Astrocyte (in vitro differentiated cells and primary cell): ENCODE data around the gene DNMT1. TPM values are rescaled to one million over a fixed set of nuclear protein-coding genes. Genes with fewer than 3 reads are reported as not detected.

Experiments
- DNase-seq: peaks from one replicate; pipeline ENCODE4 v3.0.0-alpha.2; 2010; ENCODE audit warnings: low read depth
- FAIRE-seq: peaks from 2 replicates; lab custom pipeline; 2011; peaks lifted over from hg19 to GRCh38; lab: Jason Lieb, UNC
- H2AFZ ChIP-seq: 2 replicates; pipeline ENCODE4 v1.6.0; 2012; ENCODE audit warnings: low read depth, low read length, inconsistent platforms
- H3K27ac ChIP-seq: 2 replicates; pipeline ENCODE4 v1.5.1; 2011; ENCODE audit warnings: low read depth, low read length, inconsistent platforms
- H3K27me3 ChIP-seq: 2 replicates; pipeline ENCODE4 v1.6.0; 2011; ENCODE audit warnings: low read length, inconsistent platforms; ENCODE audit not compliant: insufficient read depth
- H3K36me3 ChIP-seq: 2 replicates; pipeline ENCODE4 v1.5.1; 2011; ENCODE audit warnings: low read length, inconsistent platforms; ENCODE audit not compliant: insufficient read depth
- H3K4me1 ChIP-seq: 2 replicates; pipeline ENCODE4 v1.5.1; 2011; ENCODE audit warnings: low read length, inconsistent platforms; ENCODE audit not compliant: insufficient read depth
- H3K4me2 ChIP-seq: 2 replicates; pipeline ENCODE4 v1.6.0; 2012; ENCODE audit warnings: low read length, inconsistent platforms
- H3K4me3 ChIP-seq: 2 replicates; pipeline ENCODE4 v1.5.1; 2011; ENCODE audit warnings: low read depth, mild to moderate bottlenecking, low read length, inconsistent platforms; ENCODE audit not compliant: insufficient read depth
- H3K79me2 ChIP-seq: 2 replicates; pipeline ENCODE4 v1.6.0; 2012; ENCODE audit warnings: mild to moderate bottlenecking, low read length, inconsistent platforms; ENCODE audit not compliant: insufficient read depth
- H3K9ac ChIP-seq: 2 replicates; pipeline ENCODE4 v1.6.0; 2012; ENCODE audit warnings: mild to moderate bottlenecking, low read length, inconsistent platforms
- H3K9me3 ChIP-seq: 2 replicates; pipeline ENCODE4 v1.5.1; 2012; ENCODE audit warnings: low read depth, mild to moderate bottlenecking, low read length, inconsistent platforms; ENCODE audit not compliant: insufficient read depth
- H4K20me1 ChIP-seq: 2 replicates; pipeline ENCODE4 v1.6.0; 2012; ENCODE audit warnings: low read length, inconsistent platforms; ENCODE audit not compliant: insufficient read depth
- H3K27ac Mint-ChIP-seq: one replicate; pipeline ENCODE4 v1.8.0; 2021; ENCODE audit warnings: mild to moderate bottlenecking, mixed read lengths; ENCODE audit not compliant: unreplicated experiment
- H3K27me3 Mint-ChIP-seq: one replicate; pipeline ENCODE4 v1.8.0; 2021; ENCODE audit warnings: low read depth, mixed read lengths; ENCODE audit not compliant: unreplicated experiment
- H3K36me3 Mint-ChIP-seq: one replicate; pipeline ENCODE4 v1.8.0; 2021; ENCODE audit warnings: low read depth, mixed read lengths; ENCODE audit not compliant: unreplicated experiment
- H3K4me1 Mint-ChIP-seq: one replicate; pipeline ENCODE4 v1.8.0; 2021; ENCODE audit warnings: low read depth, mixed read lengths; ENCODE audit not compliant: unreplicated experiment
- H3K4me3 Mint-ChIP-seq: one replicate; pipeline ENCODE4 v1.8.0; 2021; ENCODE audit warnings: mild to moderate bottlenecking, moderate library complexity, mixed read lengths; ENCODE audit not compliant: unreplicated experiment
- H3K9me3 Mint-ChIP-seq: one replicate; pipeline ENCODE4 v1.8.0; 2021; ENCODE audit warnings: mild to moderate bottlenecking, mixed read lengths; ENCODE audit not compliant: unreplicated experiment
- EZH2 ChIP-seq: IDR thresholded peaks from 2 replicates; pipeline ENCODE4 v1.6.1; 2012; ENCODE audit warnings: mild to moderate bottlenecking, low read length, inconsistent platforms; ENCODE audit not compliant: insufficient read depth
- total RNA-seq: library from RNA; stranded (reverse); gene quantifications from 2 replicates; pipeline ENCODE4 v1.2.1, GENCODE V29; 2021
- TF ChIP-seq, protein P1 (sequence below): IDR thresholded peaks from 2 replicates; pipeline ENCODE4 v1.5.1; 2011; ENCODE audit warnings: low read depth, mild to moderate bottlenecking, inconsistent platforms, low read length, moderate library complexity; ENCODE audit not compliant: insufficient read depth

The DNMT1 gene
- total RNA-seq, 1 donor from 2014 or later, result 50.6 TPM

GRCh38 chr19:10132905-10133304 lies 61.8 kb downstream of the DNMT1 start:
- Mint-ChIP-seq H3K36me3 (peaks cover 9% of the 10 kb centered on the region), H3K4me1 (peaks cover 2% of the 10 kb centered on the region), H3K27me3 (no peaks in the 10 kb centered on the region), H3K9me3 (no peaks in the 10 kb centered on the region), H3K27ac (no peak overlapping the region), H3K4me3 (no peak overlapping the region)
- Histone ChIP-seq H3K27me3 (no peaks in the 10 kb centered on the region), H4K20me1 (no peaks in the 10 kb centered on the region), H3K4me2 (no peak overlapping the region), H3K79me2 (no peaks in the 10 kb centered on the region), H3K36me3 (peaks cover 23% of the 10 kb centered on the region), H3K4me3 (no peak overlapping the region), H3K9ac (no peak overlapping the region), H2AFZ (no peak overlapping the region), H3K27ac (no peak overlapping the region), H3K4me1 (peaks cover 2% of the 10 kb centered on the region), H3K9me3 (no peaks in the 10 kb centered on the region)
- DNase-seq (no peak), FAIRE-seq (no peak)
- TF ChIP-seq, protein P1, sequence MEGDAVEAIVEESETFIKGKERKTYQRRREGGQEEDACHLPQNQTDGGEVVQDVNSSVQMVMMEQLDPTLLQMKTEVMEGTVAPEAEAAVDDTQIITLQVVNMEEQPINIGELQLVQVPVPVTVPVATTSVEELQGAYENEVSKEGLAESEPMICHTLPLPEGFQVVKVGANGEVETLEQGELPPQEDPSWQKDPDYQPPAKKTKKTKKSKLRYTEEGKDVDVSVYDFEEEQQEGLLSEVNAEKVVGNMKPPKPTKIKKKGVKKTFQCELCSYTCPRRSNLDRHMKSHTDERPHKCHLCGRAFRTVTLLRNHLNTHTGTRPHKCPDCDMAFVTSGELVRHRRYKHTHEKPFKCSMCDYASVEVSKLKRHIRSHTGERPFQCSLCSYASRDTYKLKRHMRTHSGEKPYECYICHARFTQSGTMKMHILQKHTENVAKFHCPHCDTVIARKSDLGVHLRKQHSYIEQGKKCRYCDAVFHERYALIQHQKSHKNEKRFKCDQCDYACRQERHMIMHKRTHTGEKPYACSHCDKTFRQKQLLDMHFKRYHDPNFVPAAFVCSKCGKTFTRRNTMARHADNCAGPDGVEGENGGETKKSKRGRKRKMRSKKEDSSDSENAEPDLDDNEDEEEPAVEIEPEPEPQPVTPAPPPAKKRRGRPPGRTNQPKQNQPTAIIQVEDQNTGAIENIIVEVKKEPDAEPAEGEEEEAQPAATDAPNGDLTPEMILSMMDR, result no peak
- TF ChIP-seq EZH2, result no peak

GRCh38 chr19:10126213-10126639 lies 68.5 kb downstream of the DNMT1 start:
- H3K36me3 Mint-ChIP-seq, result peaks cover 3% of the 10 kb centered on the region
- no peak overlapping the region for H3K27ac Mint-ChIP-seq
- Histone ChIP-seq H3K27me3 (no peaks in the 10 kb centered on the region), H3K27ac (no peak overlapping the region), H3K4me3 (no peak overlapping the region), H3K9me3 (no peaks in the 10 kb centered on the region), H3K4me1 (no peaks in the 10 kb centered on the region), H3K4me2 (no peak overlapping the region), H2AFZ (no peak overlapping the region), H3K9ac (no peak overlapping the region), H4K20me1 (no peaks in the 10 kb centered on the region), H3K36me3 (peaks cover 11% of the 10 kb centered on the region), H3K79me2 (no peaks in the 10 kb centered on the region)
- H3K27me3 Mint-ChIP-seq, result no peaks in the 10 kb centered on the region
- TF ChIP-seq EZH2, result no peak
- TF ChIP-seq, protein P1, result no peak
- no peak for FAIRE-seq
- no peaks in the 10 kb centered on the region for H3K4me1 Mint-ChIP-seq
- no peaks in the 10 kb centered on the region for H3K9me3 Mint-ChIP-seq
- H3K4me3 Mint-ChIP-seq, result no peak overlapping the region
- no peak for DNase-seq

GRCh38 chr19:10124429-10124828 lies 70.3 kb downstream of the DNMT1 start:
- no peaks in the 10 kb centered on the region for H3K9me3 ChIP-seq
- no peak overlapping the region for H3K27ac ChIP-seq
- H3K36me3 Mint-ChIP-seq, result peaks cover 3% of the 10 kb centered on the region
- H3K4me3 Mint-ChIP-seq, result no peak overlapping the region
- FAIRE-seq, result no peak
- H3K27me3 ChIP-seq, result no peaks in the 10 kb centered on the region
- H3K27me3 Mint-ChIP-seq, result no peaks in the 10 kb centered on the region
- no peak overlapping the region for H3K4me2 ChIP-seq
- peaks cover 6% of the 10 kb centered on the region for H3K4me1 ChIP-seq
- H3K4me1 Mint-ChIP-seq, result no peaks in the 10 kb centered on the region
- H3K9me3 Mint-ChIP-seq, result no peaks in the 10 kb centered on the region
- no peak overlapping the region for H2AFZ ChIP-seq
- peaks cover 3% of the 10 kb centered on the region for H3K79me2 ChIP-seq
- DNase-seq, result no peak
- H3K9ac ChIP-seq, result no peak overlapping the region
- TF ChIP-seq, protein P1, result no peak
- TF ChIP-seq EZH2, result no peak
- no peaks in the 10 kb centered on the region for H4K20me1 ChIP-seq
- no peak overlapping the region for H3K4me3 ChIP-seq
- peaks cover 6% of the 10 kb centered on the region for H3K36me3 ChIP-seq
- no peak overlapping the region for H3K27ac Mint-ChIP-seq
